ENCODE measurements around the gene RAD9A.

The RAD9A gene

DNA sequence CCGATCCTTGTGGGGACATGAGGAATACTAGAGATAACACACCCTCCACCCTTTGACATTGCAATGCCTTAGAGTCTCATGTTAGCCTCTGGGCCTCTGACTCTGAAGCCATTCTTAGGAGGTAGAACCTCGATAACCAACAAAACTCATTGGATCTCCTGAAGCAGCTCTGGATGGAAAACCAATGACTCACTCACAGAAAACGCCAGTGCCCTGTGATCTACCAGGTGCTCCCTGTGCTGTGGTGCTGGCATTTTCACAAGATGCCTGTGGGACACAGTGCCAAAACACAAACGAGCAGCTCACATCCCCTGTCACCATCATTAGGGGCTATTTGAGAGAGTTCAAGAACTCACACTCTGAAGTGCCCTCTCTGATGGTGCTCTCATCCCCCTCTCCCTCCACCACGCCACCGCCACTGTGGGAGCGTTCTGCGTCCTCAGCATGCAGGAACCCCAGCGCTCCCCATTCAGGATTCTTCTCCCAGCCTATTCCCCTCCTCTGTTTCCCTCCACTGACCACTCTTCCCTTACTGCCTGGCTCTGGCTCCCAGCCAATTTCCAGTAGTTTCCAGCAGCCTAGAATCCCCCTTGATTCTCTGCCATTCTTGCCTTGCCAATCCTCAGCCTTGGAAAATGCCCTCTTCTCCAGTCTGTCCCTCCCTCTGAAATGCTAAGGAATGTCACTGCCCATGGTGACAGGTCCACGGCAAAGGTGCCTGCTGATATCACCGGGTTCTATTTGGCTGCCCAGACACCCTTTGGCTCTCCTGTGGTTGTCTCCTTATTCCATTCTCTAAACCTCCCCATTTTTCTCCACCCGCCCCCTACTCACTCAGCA, 33.7 kb upstream of the RAD9A start:
- DNase-seq (ENCODE audit: low read depth), result no peak

DNA sequence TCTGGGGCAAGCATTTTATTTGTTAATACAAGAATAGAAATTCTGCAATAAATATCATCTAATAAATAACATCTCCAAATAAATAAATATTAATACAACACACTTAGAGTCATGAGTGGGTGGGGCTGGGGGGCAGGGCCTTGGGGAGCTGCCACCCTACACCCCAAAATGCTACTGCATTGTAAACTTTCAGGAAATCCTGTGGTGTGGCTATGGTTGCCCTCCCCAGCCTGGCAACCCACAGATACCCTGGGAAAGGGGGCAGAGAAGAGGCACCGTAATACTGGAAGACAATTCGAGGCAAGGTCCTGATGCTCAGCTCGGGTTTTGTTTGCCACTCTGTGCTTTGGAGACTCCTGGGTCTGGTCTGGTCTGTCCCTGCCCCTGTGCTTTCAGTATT, 27.6 kb upstream of the RAD9A start:
- DNase-seq (ENCODE audit: low read depth), result no peak

DNA sequence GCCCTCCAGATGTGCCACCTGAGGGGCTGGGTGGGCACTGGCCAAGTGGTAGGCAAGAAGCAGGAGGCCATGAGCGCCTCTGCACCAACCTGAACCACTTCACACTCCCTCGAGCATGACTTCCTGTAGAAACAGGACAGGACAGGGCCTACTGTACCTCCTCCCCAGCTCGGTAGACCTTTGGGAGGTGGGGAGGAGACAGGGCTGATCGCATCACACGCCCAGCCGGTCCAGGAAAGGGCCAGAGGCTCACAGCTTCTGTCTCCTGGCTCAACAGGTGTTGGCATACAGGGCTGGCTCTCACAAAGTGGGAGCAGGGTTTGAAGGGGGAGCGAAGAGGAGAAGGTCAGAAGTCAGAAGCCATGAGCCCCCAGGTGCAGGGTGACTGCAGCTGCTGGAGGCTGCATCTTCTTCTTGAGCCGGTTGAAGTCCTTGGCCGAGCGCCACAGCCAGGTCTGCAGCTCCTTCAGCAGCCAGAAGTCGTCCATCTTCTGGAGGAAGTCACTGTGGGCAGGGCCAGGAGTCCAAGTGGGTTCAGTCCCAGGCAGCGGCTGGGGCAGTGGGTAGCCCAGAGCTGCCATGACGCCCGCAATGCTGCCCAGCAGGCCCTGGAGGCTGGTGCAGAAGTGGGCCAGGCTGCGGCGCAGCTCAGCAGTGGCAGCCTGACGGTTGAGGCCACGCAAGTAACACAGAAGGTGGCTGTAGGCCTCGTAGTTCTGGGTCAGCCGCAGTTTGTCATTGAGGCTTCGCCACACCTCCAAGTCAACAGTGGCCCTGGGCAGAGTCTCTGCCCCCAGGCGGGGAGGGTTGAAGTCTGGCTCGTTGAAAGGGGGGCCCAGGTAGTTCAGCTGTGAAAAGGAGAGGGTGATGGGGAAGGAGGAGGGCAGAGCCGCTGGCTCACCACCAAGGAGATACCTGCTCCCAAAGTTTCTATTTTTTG, 26.7 kb upstream of the RAD9A start:
- DNase-seq (ENCODE audit: low read depth), result no peak

DNA sequence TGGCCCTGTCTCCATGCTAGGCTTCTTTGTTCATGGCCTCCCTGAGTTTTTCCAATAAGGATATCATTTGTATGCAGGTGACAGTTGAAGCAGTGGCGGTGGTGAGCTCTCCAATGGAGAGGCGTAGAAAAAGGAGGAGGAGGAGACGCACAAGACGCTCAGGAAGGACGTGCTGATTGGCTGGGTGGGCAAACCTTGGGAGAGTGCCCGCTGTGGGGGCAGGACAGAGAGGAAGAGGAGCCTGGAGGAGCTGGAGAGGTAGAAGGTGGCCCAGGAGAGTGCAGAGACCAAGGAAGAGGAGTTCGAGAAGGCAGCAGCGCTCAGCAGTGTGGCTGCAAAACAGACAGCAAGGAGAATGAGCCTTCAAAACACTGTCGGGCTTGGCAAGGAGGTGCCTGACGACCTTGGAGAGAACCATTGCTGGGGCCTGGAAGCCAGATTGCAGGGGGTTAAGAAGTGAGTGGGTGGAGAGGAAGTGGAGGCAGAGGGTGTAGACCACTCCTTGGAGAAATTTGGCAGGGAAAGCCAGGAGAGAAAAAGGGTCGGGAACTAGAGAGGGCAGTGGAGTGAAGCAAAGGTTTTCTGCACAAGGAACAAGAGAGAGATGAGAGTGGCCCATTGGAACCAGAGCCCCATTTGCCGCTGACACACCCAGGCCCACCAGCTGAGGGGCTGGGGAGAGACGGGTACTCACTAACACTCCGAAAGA, 25.9 kb upstream of the RAD9A start:
- no peak for DNase-seq (ENCODE audit: low read depth)

DNA sequence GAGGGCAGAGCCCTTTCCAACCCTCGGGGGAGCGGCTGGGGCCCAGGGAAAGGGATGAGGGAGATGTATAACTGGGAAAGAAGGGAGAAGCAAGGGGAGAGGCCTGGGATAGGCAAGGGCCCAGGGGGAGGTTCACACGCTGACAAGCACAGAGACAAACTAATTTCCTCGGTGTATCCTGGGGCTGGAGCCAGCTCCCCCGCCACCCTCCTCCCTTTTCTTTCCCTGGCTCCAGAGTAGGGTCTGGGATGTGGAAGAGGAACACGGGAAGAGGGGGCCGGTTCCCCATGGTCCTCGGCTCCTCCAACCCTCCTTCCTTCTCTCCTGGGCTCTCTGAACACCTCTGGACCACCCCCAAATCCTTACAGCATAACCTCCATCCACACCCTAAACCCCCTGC, 25.2 kb upstream of the RAD9A start:
- DNase-seq (ENCODE audit: low read depth), result no peak

DNA sequence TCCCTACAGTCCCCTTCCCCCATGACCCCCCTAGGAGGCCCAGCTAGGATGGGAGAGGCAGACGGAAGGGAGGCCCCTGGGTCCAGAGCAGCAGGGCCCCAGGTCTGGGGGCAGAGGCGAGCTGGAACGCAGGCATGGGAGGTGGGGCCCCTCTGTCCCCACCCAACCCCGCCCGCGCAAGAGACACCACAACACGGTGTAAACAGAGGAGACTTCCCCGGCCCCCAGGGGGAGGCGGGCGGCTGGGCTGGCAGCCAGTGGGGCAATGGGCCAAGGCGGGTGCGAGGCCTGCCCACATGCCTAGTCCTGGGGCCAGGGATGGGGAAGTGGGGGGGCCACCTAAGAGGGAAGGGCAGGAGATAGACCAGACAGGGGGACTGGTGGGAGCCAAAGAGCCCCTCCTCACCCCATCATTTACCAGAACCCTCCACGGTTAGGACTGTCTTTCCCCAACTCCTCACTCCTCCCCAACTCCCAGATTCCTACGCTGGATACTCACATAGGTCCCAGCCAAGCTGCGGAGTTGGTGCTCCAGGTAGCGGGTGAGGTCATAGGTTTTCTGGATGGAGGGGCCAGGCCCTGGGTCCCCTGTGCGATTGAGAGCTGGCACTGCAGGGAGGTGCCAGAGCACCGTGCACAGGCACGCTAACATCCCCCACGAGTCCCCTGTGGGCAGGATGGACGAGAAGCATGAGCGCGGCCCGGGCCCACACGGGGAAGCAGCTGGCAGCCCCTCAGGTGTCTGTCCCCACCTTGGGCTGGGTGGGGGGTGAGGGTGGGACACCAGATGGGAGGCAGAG, 24.6 kb upstream of the RAD9A start:
- DNase-seq (ENCODE audit: low read depth), result no peak

DNA sequence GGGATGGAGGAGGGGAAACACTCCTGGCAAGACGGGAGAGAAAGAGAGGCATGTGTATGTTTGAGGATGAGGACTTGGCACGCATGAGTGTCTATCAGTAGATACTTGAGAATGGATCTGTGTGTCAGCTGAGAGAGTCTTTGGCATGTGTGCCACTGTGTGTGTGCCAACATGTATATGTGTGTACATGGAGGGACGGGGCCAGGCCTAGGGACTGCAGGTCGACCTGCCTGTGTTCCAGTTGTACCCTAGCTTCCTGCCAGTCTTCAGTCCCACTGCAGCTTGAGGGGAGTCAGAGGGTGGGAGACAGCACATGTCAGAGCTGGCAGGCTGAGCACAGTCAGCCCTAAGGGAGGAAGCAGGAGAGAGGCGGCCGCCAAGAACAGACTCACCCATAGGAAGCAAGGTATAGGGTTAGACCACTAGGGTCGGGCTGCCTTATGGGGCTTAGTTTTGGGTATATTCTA, 24.0 kb upstream of the RAD9A start:
- no peak for DNase-seq (ENCODE audit: low read depth)

DNA sequence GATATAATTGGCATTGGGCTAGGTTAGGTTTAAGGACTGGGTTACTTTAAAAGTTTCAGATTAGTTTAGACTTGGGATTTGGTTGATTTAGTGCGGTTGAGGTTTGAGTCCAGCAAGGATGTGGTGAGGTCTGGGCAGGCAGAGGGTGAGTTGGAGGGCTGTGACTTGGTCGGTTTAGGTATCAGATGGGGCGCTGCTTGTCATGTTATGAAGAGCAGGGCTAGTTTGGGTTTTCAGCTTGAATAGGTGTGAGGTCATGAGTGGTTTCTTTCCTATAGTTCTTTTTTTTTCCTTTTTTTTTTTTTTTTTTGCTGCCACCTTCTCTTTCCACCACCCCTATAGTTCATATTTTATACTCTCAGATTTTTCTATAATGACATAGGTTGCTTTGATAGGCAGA, 23.2 kb upstream of the RAD9A start:
- DNase-seq (ENCODE audit: low read depth), result no peak

DNA sequence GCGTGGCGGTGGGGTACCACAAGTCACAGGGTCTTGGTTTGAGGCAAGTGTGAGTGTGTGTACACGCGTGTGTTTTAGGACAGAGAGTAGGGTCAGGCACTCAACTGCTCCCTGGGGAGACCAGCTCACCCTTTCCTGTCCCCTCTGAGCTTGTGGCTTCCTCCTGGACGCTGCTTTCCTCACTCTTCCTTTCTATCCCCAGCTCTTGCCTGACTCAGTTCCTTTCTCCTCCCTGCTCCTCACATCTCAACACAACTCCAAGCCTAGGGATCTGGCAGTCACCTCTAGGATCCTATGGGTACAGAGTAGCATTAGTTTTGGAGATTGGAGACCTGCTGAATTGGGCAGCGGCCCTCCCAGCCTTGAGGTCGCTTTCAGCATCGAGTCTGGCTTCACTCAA, 22.5 kb upstream of the RAD9A start:
- no peak for DNase-seq (ENCODE audit: low read depth)

DNA sequence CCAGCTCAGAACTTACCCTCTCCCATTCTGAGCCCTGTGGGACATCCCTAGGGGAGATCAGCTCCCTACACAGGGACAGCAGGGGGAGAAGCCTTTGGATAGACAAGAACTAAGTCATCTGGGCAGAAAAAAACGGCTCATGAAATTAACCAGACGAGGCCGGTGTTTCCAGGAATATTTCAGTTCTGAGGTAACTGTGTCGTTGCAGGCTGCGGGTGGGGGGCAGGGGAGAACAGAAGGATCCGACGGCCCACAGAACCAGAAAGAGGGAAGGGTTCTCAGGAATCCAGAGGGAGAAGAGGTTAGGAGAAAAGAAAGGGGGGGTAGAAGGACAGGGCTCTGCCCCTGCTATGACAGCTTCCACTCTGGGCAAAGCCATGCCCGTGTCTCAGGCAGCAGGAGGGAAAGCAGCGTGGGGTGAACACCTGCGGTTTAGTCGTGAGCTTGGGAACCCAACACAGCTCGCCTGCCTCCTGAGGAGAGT, 21.9 kb upstream of the RAD9A start:
- DNase-seq (ENCODE audit: low read depth), result no peak

DNA sequence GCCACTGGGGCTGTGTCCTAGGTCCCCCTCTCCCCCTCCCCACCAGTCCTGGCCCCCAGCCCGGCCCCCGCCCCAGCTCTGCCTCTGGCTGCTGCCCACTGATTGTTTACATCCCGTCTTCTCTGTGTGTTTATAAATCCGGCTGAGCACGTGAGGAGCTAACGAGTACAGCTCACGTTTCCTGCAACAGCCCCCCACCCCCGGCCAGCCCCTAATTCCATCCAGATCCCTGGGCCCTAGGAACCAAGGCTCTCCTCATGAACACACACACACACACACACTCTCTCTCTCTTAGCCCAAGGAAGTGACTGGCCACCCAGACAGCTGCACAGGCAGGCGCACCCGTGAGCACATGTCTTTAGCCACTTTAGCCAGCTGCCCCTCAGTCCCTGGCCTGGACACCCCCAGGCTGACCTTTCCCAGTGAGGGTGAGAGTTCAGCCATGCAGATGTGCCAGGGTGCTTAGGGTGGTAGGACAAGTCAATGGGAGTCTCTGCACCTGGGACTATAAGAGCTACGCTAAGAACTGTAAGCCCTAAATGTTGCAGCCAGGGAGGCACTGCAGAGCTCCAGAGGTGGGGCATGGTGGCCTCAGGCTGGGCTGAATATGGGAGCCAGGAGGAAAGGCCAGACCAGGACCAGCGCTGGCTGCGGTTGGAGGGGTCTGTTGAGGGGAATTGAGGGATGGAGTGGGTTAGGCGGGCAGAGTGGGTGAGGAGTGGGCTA, 21.3 kb upstream of the RAD9A start:
- DNase-seq (ENCODE audit: low read depth), result no peak

DNA sequence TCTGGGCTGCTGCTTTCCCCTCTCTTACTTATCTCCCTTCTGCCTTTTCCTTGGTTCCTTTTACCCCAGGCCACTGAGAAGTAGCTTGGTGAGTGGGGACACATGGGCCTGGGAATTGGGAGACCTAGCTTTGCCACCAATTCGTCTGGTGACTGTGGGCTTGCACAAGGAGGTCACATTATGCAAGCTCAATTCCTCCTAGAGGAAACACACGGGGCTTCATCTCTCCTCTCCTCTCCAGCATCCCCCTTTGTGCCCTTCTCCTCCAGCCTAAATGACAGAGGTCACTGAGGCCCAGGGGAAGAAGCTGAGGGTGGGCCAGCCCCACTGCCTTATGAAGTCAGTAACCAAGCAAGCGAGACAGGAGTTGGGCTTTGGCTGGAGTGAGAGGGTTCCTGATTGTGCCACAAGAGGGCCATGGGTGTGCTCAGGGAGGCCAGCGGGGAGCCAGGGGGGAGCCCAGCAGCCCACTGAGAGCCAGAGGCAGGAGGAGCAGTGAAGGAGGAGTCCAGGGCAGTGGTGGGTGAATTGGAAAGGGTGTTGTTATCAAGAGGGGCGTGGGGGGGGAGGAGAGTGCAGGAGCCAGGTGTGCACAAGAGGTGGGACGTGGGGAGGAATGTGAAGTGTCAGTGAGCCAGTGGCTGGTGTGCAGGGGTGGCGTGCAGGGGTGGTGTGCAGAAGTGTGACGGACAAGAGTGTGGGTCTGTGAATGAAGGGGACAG, 20.4 kb upstream of the RAD9A start:
- no peak for DNase-seq (ENCODE audit: low read depth)

DNA sequence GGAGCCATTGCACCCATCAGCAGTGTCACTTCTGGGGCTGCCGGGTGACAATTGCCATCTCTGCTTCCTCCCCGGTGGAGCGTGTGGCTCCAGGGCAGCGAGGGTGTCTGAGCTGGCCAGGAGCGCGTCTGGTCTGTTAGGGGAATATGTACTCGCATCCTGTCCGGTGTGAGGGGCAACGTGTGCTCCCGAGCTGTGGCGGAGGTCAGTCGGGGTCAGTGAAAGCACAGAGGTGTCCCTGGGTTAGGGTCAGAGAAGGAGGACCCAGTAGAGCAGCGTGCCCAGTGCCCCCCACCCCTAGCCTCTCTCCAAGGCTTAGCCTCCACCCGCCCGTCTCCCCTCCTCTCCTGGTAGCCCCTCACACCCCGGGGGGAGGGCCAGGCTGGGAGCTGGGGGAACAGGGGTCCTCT, 19.9 kb upstream of the RAD9A start:
- DNase-seq (ENCODE audit: low read depth), result no peak

DNA sequence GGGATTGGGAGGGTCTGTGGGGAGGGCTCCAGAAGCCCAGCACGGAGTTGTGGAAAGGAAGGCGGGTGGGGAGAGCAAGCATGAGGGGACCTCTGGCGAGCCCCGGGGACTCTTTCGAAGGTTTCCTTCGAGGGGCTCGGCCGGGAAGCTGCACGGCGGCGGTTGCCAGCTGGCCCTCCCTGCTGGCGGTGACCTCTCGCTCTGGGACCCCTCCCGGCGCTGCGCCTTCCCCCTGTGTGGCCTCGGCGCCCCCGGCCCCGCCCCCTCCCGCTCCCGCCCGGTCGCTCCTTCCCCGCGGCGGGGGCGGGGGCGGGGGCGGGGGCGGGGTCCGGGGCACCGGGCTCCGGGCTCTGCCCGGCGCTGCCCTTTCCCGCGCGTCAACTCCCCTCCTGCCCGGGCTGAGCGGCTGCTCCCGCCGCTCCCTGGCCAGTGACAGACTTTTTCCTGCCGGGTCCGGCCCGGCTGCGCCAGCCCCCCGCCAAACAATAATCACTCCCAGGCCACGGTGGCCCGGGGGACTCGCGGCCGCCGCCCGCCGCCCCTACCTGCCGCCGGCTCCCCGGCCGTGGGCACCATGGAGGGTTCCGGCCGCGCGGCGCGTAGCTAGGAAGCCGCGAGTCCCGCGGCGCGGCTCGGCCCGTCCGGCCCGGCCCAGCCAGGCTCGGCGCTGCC, 19.3 kb upstream of the RAD9A start:
- no peak for DNase-seq (ENCODE audit: low read depth)

DNA sequence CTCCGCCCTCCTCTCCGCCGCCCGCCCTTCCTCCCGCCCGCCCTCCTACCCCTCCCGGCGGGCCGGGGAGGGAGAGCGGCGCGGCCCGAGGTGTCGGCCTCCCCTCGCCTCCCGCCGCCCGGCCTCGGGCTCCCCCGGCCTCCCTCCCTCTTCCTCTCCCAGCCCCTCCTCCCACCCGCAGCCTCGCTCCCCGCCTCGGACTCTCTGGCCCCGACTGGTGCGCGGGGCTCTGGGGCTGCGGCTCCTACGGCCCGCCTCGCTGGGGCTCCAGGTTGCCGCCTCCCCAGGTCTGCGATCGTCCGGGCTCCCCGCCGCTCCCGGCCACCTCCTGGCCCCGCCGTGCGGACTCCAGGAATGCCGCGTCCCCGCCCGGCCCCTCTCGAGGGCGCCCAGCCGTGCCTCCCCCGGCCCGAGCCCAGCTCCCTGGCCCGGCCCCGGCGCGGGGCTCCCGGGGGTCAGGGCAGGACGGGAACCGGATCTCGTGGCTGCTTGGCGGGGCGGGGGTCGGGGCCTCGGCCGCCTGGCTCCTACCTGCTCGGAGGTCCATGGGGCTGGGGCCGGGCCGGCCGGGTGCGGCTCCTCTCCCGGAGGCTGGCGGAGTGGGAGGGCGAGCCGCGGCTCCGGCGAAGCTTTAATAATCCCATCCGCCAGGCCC, 18.7 kb upstream of the RAD9A start, which contains the start of gene CLCF1:
Gene CLCF1 (minus strand): TSS at position 606 of the 655 bp plus-strand sequence. CDS start 59 bp downstream, at position 547.
- no peak for DNase-seq (ENCODE audit: low read depth)

DNA sequence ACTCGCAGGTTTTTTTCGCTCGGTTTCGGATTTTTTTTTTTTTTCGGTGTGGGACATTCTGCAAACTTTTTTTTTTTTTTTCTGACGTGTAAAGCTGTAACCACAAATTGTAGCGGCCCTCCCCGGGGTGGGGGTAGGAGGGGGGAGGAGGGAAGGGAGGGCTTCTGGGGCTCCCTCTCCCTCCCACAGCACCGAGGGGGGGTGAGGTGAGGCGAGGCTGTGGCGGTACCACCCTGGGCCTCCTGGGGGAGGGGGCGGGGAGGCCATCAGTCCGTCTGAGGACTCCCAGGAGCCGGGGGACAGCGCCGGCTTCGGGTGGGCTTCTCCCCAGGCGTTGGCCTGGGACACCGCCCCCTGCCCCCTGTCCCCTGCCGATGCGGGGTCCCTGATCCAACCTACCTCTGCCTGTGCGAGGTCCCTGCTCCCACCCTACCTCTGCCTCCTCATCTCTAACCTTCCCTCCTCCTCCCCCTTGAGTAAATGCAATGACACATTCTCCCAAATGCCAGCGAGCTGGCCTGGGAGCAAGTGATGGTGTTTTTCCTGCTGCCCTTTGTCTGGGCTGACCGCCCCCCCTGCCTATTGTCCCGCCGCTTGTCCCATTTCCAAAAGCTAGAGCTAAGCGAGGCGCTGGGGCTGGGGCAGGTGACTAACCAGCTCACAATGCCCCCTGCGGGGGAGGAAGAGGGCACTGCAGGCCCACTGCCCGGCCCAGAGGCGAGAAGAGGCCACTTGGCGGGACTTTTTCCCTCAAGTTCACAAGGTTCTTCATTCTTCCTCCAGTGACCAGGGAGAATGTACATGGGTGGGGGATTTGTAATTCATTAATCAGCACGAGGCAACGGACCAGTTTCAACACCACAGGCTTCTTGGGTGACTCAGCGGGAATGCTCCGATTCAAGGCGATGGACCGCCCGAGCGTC, 17.9 kb upstream of the RAD9A start:
- DNase-seq (ENCODE audit: low read depth), result peak; percentile 82

DNA sequence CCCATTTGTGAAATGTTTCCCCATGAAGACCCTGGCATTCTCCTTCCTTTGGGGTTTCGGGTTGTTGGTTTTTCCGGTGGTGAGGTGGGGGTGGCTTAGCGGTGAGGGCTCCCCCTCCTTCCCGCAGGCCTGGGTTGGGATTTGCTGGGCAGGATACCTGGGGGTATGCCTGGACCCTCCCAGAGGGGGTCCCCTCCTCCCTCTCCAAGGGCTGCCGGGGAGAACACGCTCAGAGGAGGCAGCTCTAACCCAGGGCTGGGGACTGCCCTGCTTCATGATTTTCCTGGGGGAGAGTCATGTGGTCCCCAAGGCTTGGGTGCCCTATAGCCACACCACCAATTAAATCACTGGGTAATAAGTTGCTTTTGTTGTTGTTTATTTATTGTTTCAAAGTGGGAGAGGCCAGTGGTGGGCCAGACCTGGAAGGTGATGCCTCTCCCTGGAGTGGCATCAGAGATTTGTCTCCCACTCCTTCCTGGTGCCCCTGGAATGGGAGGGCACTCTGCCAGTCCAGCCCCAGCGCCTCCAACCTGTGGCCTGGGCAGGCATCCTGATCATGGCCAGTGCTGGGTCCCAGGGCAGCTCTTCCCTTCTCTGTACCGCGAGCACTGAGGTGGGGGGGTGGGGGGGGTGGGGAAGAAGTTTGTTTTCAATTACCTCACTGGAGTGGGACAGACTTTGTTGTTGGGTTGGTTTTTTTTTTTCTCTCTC, 17.1 kb upstream of the RAD9A start:
- no peak for DNase-seq (ENCODE audit: low read depth)
